GM12878 (cell line): ENCODE data around the gene SSX2IP.

Source experiments
- CHD2 ChIP-seq: IDR thresholded peaks from 2 replicates; pipeline ENCODE4 v1.6.1; 2011; ENCODE audit warnings: low read depth, low read length, improper control_type of control experiment, borderline replicate concordance
- CTCF ChIP-seq, 3 experiments: IDR thresholded peaks in 2 of 3; conservative IDR thresholded peaks in 1 of 3; 2 replicates each; pipeline ENCODE4 v1.5.1; 2011; ENCODE audit warnings: low read depth in 3 of 3, low read length in 3 of 3, mild to moderate bottlenecking in 3 of 3, control low read depth in 2 of 3, moderate library complexity in 2 of 3, inconsistent platforms in 1 of 3, mixed read lengths in 1 of 3; ENCODE audit not compliant: control insufficient read depth in 2 of 3, insufficient read depth in 1 of 3; ENCODE audit errors: extremely low read depth in 1 of 3
- EZH2 ChIP-seq: IDR thresholded peaks from 2 replicates; pipeline ENCODE4 v1.6.1; 2012; ENCODE audit warnings: low read depth, mild to moderate bottlenecking, control low read depth, inconsistent platforms, low read length, borderline replicate concordance; ENCODE audit not compliant: control insufficient read depth
- JUND ChIP-seq: IDR thresholded peaks from 2 replicates; pipeline ENCODE4 v1.6.1; 2012; ENCODE audit warnings: low read depth, mild to moderate bottlenecking, low read length, improper control_type of control experiment, moderate library complexity
- REST ChIP-seq: IDR thresholded peaks from 2 replicates; pipeline ENCODE4 v1.6.1; 2012; ENCODE audit warnings: mild to moderate bottlenecking, low read depth, low read length
- SIN3A ChIP-seq: IDR thresholded peaks from 2 replicates; pipeline ENCODE4 v1.6.1; 2012; ENCODE audit warnings: low read depth, low read length, improper control_type of control experiment
- SKIL ChIP-seq: fragments of 450-650 bp; IDR thresholded peaks from 2 replicates; pipeline ENCODE4 v1.6.1; 2017; ENCODE audit warnings: mild to moderate bottlenecking, low read depth, inconsistent platforms; ENCODE audit not compliant: poor library complexity, severe bottlenecking
- USF2 ChIP-seq: IDR thresholded peaks from 2 replicates; pipeline ENCODE4 v1.6.1; 2011; ENCODE audit warnings: low read depth, low read length, improper control_type of control experiment, borderline replicate concordance
- YY1 ChIP-seq: IDR thresholded peaks from 2 replicates; pipeline ENCODE4 v1.6.1; 2011; ENCODE audit warnings: low read depth, mild to moderate bottlenecking, low read length
- ZNF622 ChIP-seq: fragments of 450-650 bp; IDR thresholded peaks from 2 replicates; pipeline ENCODE4 v1.6.1; 2017; ENCODE audit warnings: mild to moderate bottlenecking, inconsistent platforms

- TF ChIP-seq CTCF (IDR thresholded peaks at IDR 0.05 in 2 of 3, conservative IDR thresholded peaks at IDR 0.05 in 1 of 3; ENCODE audit: control insufficient read depth in 2 of 3, extremely low read depth in 1 of 3, insufficient read depth in 1 of 3, low read depth in 3 of 3, low read length in 3 of 3) (no peak), ZNF622 (no peak), SIN3A (no peak), EZH2 (no peak), SKIL (no peak), JUND (no peak), YY1 (no peak), CHD2 (no peak), REST (no peak), USF2 (no peak)
Observed at GRCh38 chr1:84736944-84737343, 46.7 kb upstream of the SSX2IP start.
